DND-41 (cell line): ENCODE measurements around the gene CARD14.

Experiments used
- ATAC-seq: fragments of 200-7000 bp; cut with Tn5 transposase; 3 replicates; pipeline ENCODE4 v1.9.1; 2021; ENCODE audit warnings: low read depth; ENCODE audit not compliant: insufficient read depth
- DNase-seq: peaks from one replicate; pipeline ENCODE4 v3.0.0-alpha.2; 2020
- H2AFZ ChIP-seq: 2 replicates; pipeline ENCODE4 v1.6.0; 2012; ENCODE audit warnings: low read depth, low read length
- H3K27ac ChIP-seq: 2 replicates; pipeline ENCODE4 v1.5.1; 2012; ENCODE audit warnings: low read length, inconsistent platforms
- H3K27me3 ChIP-seq: fragments of 200-600 bp; sonication (generic); 2 replicates; pipeline ENCODE4 v1.6.0; 2012; ENCODE audit warnings: low read length, mild to moderate bottlenecking, inconsistent platforms; ENCODE audit not compliant: insufficient read depth, poor library complexity
- H3K36me3 ChIP-seq: 2 replicates; pipeline ENCODE4 v1.5.1; 2012; ENCODE audit warnings: low read length, inconsistent platforms; ENCODE audit not compliant: insufficient read depth
- H3K4me1 ChIP-seq: 2 replicates; pipeline ENCODE4 v1.5.1; 2012; ENCODE audit warnings: mild to moderate bottlenecking, low read length; ENCODE audit not compliant: insufficient read depth
- H3K4me2 ChIP-seq: 2 replicates; pipeline ENCODE4 v1.6.0; 2012; ENCODE audit warnings: mild to moderate bottlenecking, moderate library complexity, low read length, inconsistent platforms; ENCODE audit not compliant: insufficient read depth
- H3K4me3 ChIP-seq, 2 experiments: fragments of 200-600 bp in 1 of 2; shearing (Covaris generic) in 1 of 2; 2 replicates each; pipeline ENCODE4 v1.5.1; 2012 to 2016; ENCODE audit warnings: inconsistent platforms in 2 of 2, low read length in 2 of 2, mild to moderate bottlenecking in 2 of 2, low read depth in 1 of 2, moderate library complexity in 1 of 2
- H3K79me2 ChIP-seq: 2 replicates; pipeline ENCODE4 v1.6.0; 2012; ENCODE audit warnings: low read length, inconsistent platforms; ENCODE audit not compliant: insufficient read depth
- H3K9ac ChIP-seq: 2 replicates; pipeline ENCODE4 v1.6.0; 2012; ENCODE audit warnings: low read depth, mild to moderate bottlenecking, inconsistent platforms, low read length, moderate library complexity
- H3K9me3 ChIP-seq: 2 replicates; pipeline ENCODE4 v1.5.1; 2012; ENCODE audit warnings: low read length, moderate library complexity, mild to moderate bottlenecking, inconsistent platforms; ENCODE audit not compliant: insufficient read depth, severe bottlenecking
- H4K20me1 ChIP-seq: 2 replicates; pipeline ENCODE4 v1.6.0; 2012; ENCODE audit warnings: low read length; ENCODE audit not compliant: insufficient read depth
- CTCF ChIP-seq: IDR thresholded peaks from 2 replicates; pipeline ENCODE4 v1.5.1; 2012; ENCODE audit warnings: borderline replicate concordance, low read length, moderate library complexity, mild to moderate bottlenecking; ENCODE audit not compliant: poor library complexity, severe bottlenecking; ENCODE audit errors: extremely low read depth
- EZH2 ChIP-seq: IDR thresholded peaks from 3 replicates; pipeline ENCODE4 v1.6.1; 2012; ENCODE audit warnings: borderline replicate concordance, low read depth, mild to moderate bottlenecking, moderate library complexity, low read length, inconsistent platforms; ENCODE audit not compliant: severe bottlenecking

CARD14 gene

GRCh38 chr17:80245566-80246265, 75.9 kb downstream of the CARD14 start:
- no peak overlapping the region for H3K4me2 ChIP-seq
- ATAC-seq (no peak), DNase-seq (no peak)
- no peaks in the 10 kb centered on the region for H3K4me1 ChIP-seq
- no peaks in the 10 kb centered on the region for H3K36me3 ChIP-seq
- H2AFZ ChIP-seq, result no peak overlapping the region
- no peaks in the 10 kb centered on the region for H3K79me2 ChIP-seq
- H4K20me1 ChIP-seq, result no peaks in the 10 kb centered on the region
- H3K27me3 ChIP-seq, result no peaks in the 10 kb centered on the region
- H3K9ac ChIP-seq, result no peak overlapping the region
- TF ChIP-seq EZH2 (no peak), CTCF (no peak)
- H3K4me3 ChIP-seq, result no peak overlapping the region
- H3K9me3 ChIP-seq, result no peaks in the 10 kb centered on the region
- H3K27ac ChIP-seq, result no peak overlapping the region

DNA sequence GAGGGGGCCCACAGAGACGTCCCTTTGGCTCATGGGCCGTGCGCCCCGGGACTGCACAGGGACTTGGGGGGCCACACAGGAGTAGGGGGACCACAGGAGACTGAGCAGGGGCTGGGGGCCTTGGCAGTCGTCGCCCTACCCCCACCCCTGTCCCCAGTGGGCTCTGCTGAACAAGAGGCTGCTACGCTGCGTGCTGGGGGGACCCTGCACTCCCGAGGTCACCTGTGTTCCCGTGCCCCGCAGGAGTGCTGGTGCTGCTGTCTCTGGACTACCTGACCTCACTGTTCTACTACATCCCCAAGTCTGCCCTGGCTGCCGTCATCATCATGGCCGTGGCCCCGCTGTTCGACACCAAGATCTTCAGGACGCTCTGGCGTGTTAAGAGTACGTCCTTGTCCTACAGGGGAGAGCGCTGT, 76.4 kb downstream of the CARD14 start:
- Histone ChIP-seq H4K20me1 (no peaks in the 10 kb centered on the region), H2AFZ (no peak overlapping the region), H3K9ac (no peak overlapping the region), H3K4me3 (no peak overlapping the region), H3K79me2 (no peaks in the 10 kb centered on the region), H3K4me1 (no peaks in the 10 kb centered on the region), H3K36me3 (no peaks in the 10 kb centered on the region), H3K9me3 (no peaks in the 10 kb centered on the region), H3K27ac (no peak overlapping the region), H3K27me3 (no peaks in the 10 kb centered on the region), H3K4me2 (no peak overlapping the region)
- no peak for ATAC-seq
- TF ChIP-seq CTCF (no peak), EZH2 (no peak)
- DNase-seq, result no peak

DNA sequence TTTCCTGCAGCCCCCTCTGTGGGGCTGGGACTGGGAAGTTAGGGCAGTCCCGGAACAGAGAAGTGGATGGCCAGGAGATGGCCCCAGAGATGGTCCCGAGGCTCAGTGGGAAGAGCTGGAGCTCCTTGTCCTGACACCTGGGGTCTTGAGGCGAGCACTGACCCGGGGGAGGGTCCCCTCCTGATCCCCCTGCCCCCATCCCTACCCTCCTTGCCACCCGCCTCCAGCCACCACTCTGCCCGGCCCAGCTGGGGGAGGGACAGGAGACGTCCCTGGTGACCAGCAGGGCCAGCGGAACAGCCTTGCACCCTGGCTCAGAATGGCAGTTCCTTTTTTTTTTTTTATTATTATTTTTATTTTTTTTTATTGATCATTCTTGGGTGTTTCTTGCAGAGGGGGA, 76.9 kb downstream of the CARD14 start:
- Histone ChIP-seq H3K4me1 (no peaks in the 10 kb centered on the region), H3K27me3 (no peaks in the 10 kb centered on the region), H3K9me3 (no peaks in the 10 kb centered on the region), H3K9ac (no peak overlapping the region), H3K4me3 (no peak overlapping the region), H3K4me2 (no peak overlapping the region), H2AFZ (no peak overlapping the region), H3K79me2 (no peaks in the 10 kb centered on the region), H3K27ac (no peak overlapping the region), H3K36me3 (no peaks in the 10 kb centered on the region), H4K20me1 (no peaks in the 10 kb centered on the region)
- DNase-seq (no peak), ATAC-seq (no peak)
- TF ChIP-seq CTCF, result no peak
- no peak for TF ChIP-seq EZH2

DNA sequence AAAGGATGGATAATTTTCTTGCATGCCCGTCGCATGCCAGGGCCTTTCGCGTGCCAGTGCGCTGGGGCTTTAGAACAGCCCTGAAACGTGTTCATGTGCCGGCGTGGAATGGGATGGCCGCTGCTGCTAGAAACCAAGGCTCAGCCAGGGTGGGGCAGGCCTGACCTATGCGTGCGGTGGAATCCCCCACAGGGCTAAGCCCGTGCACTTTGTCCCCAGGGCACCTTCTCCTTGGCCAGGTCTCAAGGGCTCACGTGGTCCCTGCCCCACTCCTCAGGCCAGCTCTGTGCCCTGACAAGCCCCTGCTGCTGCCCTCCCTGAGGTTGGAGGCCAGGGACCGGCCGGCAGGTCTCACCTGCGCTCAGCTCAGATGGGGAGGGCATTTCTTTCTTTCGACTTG, 77.7 kb downstream of the CARD14 start:
- Histone ChIP-seq H3K79me2 (no peaks in the 10 kb centered on the region), H3K27ac (no peak overlapping the region), H4K20me1 (no peaks in the 10 kb centered on the region), H3K9me3 (no peaks in the 10 kb centered on the region), H3K9ac (no peak overlapping the region), H3K36me3 (no peaks in the 10 kb centered on the region), H3K4me2 (no peak overlapping the region), H3K4me3 (no peak overlapping the region), H3K4me1 (no peaks in the 10 kb centered on the region), H2AFZ (no peak overlapping the region), H3K27me3 (no peaks in the 10 kb centered on the region)
- TF ChIP-seq CTCF (no peak), EZH2 (no peak)
- ATAC-seq (no peak), DNase-seq (no peak)
